Activated T-cell treated with anti-CD3 and anti-CD28 coated beads for 4 hours (primary cell): ENCODE results near the gene TCEANC.

Experiments used
- DNase-seq: peaks from one replicate; pipeline ENCODE4 v3.0.0-alpha.2; 2020

TCEANC gene

GRCh38 chrX:13693341-13693961 lies 40.5 kb downstream of the TCEANC start:
- DNase-seq: no peak

DNA sequence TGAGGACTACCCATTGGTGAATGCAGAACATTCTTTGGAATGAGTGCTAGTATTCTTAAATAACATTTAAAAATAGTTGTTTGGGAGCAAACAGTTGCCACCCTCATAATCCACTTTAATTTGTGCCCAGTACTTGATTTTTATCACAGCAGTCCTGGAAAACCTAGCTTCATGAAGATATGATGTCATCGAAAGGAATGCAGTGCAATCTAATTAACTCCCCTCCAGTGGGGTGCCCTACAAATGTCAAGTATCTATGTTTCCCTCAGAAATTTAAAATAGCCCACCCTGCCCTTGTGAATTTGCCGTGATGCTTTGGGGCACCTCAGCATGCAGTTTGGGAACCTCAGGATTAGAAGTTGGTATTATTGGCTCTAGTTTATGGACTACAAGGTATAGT lies 41.4 kb downstream of the TCEANC start:
- no peak for DNase-seq

DNA sequence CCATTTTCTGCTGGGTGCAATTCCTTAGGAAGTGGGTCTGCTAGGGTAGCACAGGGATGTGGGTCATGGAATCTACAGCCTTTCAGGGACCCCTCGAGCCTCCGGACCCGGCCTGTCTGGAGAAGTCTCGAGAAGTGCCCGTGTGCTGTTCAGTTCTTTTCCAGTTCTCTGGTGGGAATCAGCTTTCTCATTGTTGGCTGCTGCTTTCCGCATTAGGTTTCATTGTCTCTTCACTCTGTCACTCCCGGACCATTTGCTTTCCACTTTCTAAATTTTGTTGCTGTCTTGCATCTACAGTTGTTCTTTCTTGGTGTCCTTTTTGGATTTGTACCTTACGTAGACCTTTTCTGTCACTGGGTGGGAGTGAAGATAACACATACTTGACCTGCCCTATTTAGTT lies 42.0 kb downstream of the TCEANC start:
- no peak for DNase-seq

- DNase-seq: no peak
These were observed 42.7 kb downstream of the TCEANC start for GRCh38 chrX:13695601-13696115.

DNA sequence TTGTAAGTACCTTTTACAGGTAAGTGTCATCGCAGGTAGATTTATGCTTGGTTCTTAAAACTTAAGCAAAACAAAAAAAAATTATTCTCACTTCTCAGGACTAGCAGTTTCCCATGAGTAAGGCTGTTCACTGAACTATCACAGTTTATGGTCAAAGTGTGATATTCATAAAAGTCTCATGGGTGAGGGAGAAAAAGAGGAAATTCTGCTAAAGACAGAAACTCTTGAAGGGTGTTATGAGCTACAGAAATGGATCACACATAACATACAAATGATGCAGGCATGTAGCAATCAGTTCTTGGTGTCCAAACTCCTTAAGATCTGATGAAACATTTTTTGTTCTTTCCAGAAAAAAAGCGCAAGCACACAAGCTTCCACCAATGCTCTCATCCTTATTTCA lies 44.5 kb downstream of the TCEANC start:
- no peak for DNase-seq

GRCh38 chrX:13697976-13698375 lies 45.0 kb downstream of the TCEANC start:
- no peak for DNase-seq

- no peak for DNase-seq
These were observed 45.5 kb downstream of the TCEANC start for GRCh38 chrX:13698432-13698831.

DNA sequence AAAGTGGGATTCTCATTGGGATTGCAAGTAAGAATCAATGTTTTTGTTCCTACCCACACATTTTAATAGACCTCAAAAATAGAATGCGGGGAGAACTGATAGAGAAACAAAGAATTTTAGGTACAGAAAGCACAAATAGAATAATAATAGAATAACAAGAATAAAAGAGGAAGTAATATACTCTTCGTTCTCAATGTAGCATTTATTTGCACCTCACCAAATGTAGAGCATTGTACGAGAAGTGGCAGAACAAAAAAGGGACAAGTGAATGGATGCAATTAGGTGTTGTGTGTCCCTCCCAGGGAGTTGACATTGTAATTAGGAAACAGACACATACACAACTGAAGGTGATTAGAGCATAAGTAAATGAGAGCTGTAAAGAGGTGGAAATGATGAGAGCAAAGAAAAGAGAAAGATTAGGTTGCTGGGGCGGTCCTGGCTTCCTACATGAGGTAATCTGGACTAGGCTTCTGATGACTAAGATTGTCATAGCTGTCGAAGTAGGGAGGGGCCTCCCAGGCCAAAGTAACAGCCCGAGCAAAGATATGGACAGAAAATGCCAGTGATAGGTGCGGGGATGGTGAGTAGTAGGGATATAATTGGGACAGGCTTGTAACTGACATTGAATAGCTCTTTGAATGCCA lies 46.4 kb downstream of the TCEANC start:
- DNase-seq: no peak

- no peak for DNase-seq
These were observed 47.4 kb downstream of the TCEANC start for GRCh38 chrX:13700380-13700779.

- DNase-seq: no peak
These were observed 49.3 kb downstream of the TCEANC start for GRCh38 chrX:13702111-13702789.

DNA sequence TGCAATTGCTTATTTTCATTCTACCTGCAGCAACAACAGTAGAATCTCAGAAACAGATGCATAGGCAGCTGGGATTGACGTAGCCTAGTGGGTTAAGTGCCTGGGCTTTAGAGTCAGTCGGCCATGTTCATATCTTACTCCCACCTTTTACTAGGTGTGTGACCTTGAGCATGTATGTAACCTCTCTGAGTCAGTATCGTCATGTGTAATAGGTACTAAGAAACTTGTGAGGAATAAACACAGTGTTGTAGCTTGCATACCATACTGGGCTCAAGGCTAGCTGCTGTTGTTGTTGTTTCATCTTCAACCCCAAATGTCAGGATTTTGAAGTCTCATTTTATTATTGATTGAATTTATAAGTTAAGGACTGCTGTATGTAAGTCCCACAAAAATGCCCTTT lies 50.2 kb downstream of the TCEANC start:
- DNase-seq: no peak

- DNase-seq: no peak
These were observed 50.6 kb downstream of the TCEANC start for GRCh38 chrX:13703589-13703988.

- DNase-seq: no peak
These were observed 58.2 kb downstream of the TCEANC start for GRCh38 chrX:13711141-13711540.
